ENCODE measurements around the gene DDX49.
A peak's percentile ranks its signal among the peaks of the same experiment; 100 is the strongest.

The DDX49 gene

DNA sequence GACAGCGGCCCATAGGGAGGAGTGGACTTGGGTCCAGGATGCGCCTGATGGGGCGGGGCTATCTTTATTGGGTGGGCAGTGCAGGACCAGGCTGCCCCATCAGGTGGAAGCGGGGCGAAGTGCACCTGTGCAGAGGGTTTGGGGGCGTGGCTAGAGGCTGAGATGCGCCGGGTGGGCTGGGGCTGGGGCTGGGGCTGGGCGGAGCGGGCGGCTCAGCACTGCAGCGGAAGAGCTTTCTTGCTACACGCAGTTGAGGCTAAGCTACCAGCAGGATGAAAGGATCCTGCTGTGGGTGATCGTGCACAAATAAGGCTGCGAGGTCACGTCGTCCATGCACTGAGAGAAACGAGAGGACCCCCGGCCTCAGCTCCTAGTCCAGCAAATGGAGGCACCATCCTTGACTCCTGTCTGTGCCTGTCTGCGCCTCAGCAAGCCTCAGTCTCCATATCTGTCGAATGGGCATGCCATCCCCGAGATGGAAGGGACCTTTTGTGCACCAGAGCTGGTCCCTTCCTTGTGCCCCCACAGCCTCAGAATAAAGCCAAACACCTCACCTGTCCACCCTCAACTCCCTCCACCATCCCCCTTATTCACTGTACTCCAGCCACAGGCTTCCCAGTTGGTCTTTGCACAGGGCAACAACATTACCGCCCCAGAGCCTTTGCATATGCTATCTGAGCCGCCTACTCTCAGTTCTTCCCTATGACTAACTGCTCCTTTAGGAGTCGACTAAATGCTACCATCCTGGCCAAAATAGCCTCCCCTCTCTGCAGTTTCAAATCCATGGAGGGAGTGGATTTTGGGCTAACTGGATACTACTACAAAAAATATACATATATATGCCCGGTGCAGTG lies 42.5 kb downstream of the DDX49 start:
- no peaks in the 10 kb centered on the region for H3K27me3 ChIP-seq

GRCh38 chr19:18964121-18964520 lies 44.6 kb downstream of the DDX49 start:
- H3K4me1 ChIP-seq: peaks cover 24 to 52% (median 37%) of the 10 kb centered on the region in 10 experiments
- TF ChIP-seq Cebpa-rat (IDR thresholded peaks at IDR 0.05): no peak

More for the DNA sequence above, 42.5 kb downstream of the DDX49 start:
- Histone ChIP-seq H3K9me3 (replicated peaks in 1 of 11) (no peaks in the 10 kb centered on the region), H3K4me1 (peaks cover 8 to 31% (median 16%) of the 10 kb centered on the region in 10 experiments), H3K9ac (no peak overlapping the region), H3K4me3 (no peak overlapping the region), H3K36me3 (no peaks in the 10 kb centered on the region), H4K20me1 (no peaks in the 10 kb centered on the region), H3K4me2 (peak overlapping the region in 1 of 11 experiments; percentile 2; a peak in 2 of 22 replicates), H3K27ac (no peak overlapping the region)
- no peak for TF ChIP-seq Cebpa-rat (IDR thresholded peaks at IDR 0.05)

GRCh38 chr19:18966307-18966706 lies 46.8 kb downstream of the DDX49 start:
- H3K36me3 ChIP-seq: no peaks in the 10 kb centered on the region
- no peak for TF ChIP-seq Cebpa-rat (IDR thresholded peaks at IDR 0.05)
- no peak overlapping the region for H3K4me3 ChIP-seq
- H3K27ac ChIP-seq: peak overlapping the region; percentile 82 to 96 (median 89)
- H4K20me1 ChIP-seq: no peaks in the 10 kb centered on the region
- peak overlapping the region in 7 of 11 experiments; percentile 63 to 85 (median 80); a peak in 11 of 22 replicates for H3K9ac ChIP-seq
- H3K4me2 ChIP-seq: peak overlapping the region; percentile 67 to 92 (median 84); a peak in 20 of 22 replicates
- peaks cover 0 to 10% (median 0%) of the 10 kb centered on the region in 11 experiments; a peak in 5 of 22 replicates for H3K9me3 ChIP-seq (replicated peaks in 1 of 11)
- peaks cover 29 to 73% (median 58%) of the 10 kb centered on the region in 10 experiments for H3K4me1 ChIP-seq
- no peaks in the 10 kb centered on the region for H3K27me3 ChIP-seq

More at GRCh38 chr19:18964121-18964520, 44.6 kb downstream of the DDX49 start:
- H4K20me1 ChIP-seq: no peaks in the 10 kb centered on the region
- H3K27me3 ChIP-seq: no peaks in the 10 kb centered on the region
- H3K9ac ChIP-seq: no peak overlapping the region
- no peak overlapping the region; a peak in 1 of 22 replicates for H3K27ac ChIP-seq
- no peaks in the 10 kb centered on the region for H3K36me3 ChIP-seq
- no peak overlapping the region for H3K4me2 ChIP-seq
- H3K4me3 ChIP-seq: no peak overlapping the region
- peaks cover 0 to 10% (median 0%) of the 10 kb centered on the region in 11 experiments; a peak in 5 of 22 replicates for H3K9me3 ChIP-seq (replicated peaks in 1 of 11)

- H3K36me3 ChIP-seq: no peaks in the 10 kb centered on the region
- TF ChIP-seq Cebpa-rat (IDR thresholded peaks at IDR 0.05): peak; percentile 34 to 88 (median 77); a peak in 17 of 22 replicates
- peak overlapping the region in 6 of 10 experiments; percentile 17 to 35 (median 30); a peak in 11 of 20 replicates for H3K4me3 ChIP-seq
- H3K9me3 ChIP-seq (replicated peaks in 1 of 11): peaks cover 0 to 10% (median 0%) of the 10 kb centered on the region in 11 experiments; a peak in 5 of 22 replicates
- H4K20me1 ChIP-seq: no peaks in the 10 kb centered on the region
- no peaks in the 10 kb centered on the region for H3K27me3 ChIP-seq
- peak overlapping the region; percentile 63 to 85 (median 77) for H3K9ac ChIP-seq
- peak overlapping the region; percentile 67 to 92 (median 84) for H3K4me2 ChIP-seq
- H3K27ac ChIP-seq: peak overlapping the region; percentile 82 to 96 (median 89)
- H3K4me1 ChIP-seq: peaks cover 35 to 86% (median 69%) of the 10 kb centered on the region in 10 experiments
These were observed 48.0 kb downstream of the DDX49 start for GRCh38 chr19:18967358-18968146.

DNA sequence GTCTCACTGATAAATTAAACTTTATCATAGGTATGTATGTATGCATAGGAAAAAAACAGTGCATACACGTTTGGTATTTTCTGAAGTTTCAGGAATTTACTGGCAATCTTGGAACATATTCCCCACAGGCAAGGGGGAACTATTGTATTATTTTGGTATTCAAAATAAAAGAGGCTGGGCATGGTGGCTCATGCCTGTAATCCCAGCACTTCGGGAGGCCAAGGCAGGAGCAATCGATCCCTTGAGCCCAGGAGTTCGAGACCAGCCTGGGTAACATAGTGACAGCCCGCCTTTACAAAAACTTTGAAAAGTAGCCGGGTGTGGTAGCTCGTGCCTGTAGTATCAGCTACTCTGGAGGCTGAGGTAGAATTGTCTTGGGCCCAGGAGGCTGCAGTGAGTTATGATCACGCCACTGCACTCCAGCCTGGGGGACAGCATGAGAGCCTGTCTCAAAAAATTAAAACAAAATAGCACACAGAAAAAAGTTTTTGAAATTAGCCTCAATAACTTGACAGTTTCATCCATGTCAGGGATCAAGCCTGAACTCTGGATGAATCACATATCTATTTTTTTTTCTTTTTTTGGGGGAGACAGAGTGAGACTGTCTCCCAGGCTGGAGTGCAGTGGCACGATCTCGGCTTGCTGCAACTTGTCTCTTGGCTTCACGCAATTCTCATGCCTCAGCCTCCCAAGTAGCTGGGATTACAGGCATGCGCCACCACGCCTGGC lies 50.6 kb downstream of the DDX49 start:
- Histone ChIP-seq H3K27ac (peak overlapping the region; percentile 44 to 96 (median 89)), H3K36me3 (no peaks in the 10 kb centered on the region), H3K4me3 (no peak overlapping the region), H3K9me3 (replicated peaks in 1 of 11) (peaks cover 0 to 10% (median 0%) of the 10 kb centered on the region in 11 experiments; a peak in 5 of 22 replicates), H3K4me1 (peaks cover 40 to 96% (median 81%) of the 10 kb centered on the region in 10 experiments), H3K9ac (peak overlapping the region in 10 of 11 experiments; percentile 34 to 67 (median 50); a peak in 15 of 22 replicates), H3K27me3 (no peaks in the 10 kb centered on the region), H4K20me1 (no peaks in the 10 kb centered on the region), H3K4me2 (peak overlapping the region; percentile 22 to 92 (median 68); a peak in 20 of 22 replicates)
- no peak for TF ChIP-seq Cebpa-rat (IDR thresholded peaks at IDR 0.05)

DNA sequence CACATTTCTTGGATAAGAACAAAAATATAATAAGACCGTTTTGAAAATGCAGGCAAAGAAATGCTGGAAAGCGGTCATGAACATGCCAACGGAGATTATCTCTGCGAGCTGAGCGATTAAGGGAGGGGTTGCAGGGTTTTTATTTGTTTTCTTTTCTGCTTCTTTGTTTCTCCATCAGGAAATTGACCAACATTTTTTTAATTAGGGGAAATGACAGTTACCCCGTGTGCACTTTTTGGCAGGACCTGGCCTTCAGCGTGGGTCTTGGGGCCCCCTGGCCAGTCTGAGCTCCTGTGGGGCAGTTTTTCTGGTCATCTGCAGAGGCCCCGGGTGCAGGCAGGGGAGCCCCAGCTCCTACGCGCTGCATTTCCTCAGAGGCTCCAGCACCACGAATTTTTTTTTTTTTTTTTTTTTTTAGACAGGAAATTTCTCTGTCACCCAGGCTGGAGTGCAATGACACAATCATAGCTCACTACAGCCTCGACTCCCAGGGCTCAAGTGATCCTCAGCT lies 52.8 kb downstream of the DDX49 start:
- H3K4me1 ChIP-seq: peaks cover 35 to 92% (median 77%) of the 10 kb centered on the region in 10 experiments
- H3K36me3 ChIP-seq: no peaks in the 10 kb centered on the region
- peak overlapping the region; percentile 22 to 71 (median 53); a peak in 19 of 22 replicates for H3K9ac ChIP-seq
- TF ChIP-seq Cebpa-rat (IDR thresholded peaks at IDR 0.05): no peak
- no peaks in the 10 kb centered on the region for H3K27me3 ChIP-seq
- H4K20me1 ChIP-seq: no peaks in the 10 kb centered on the region
- H3K4me2 ChIP-seq: peak overlapping the region; percentile 24 to 85 (median 79)
- H3K27ac ChIP-seq: peak overlapping the region; percentile 49 to 96 (median 87); a peak in 21 of 22 replicates
- peak overlapping the region in 1 of 10 experiments; percentile 5; a peak in 1 of 20 replicates for H3K4me3 ChIP-seq
- peaks cover 0 to 10% (median 0%) of the 10 kb centered on the region in 11 experiments; a peak in 5 of 22 replicates for H3K9me3 ChIP-seq (replicated peaks in 1 of 11)

DNA sequence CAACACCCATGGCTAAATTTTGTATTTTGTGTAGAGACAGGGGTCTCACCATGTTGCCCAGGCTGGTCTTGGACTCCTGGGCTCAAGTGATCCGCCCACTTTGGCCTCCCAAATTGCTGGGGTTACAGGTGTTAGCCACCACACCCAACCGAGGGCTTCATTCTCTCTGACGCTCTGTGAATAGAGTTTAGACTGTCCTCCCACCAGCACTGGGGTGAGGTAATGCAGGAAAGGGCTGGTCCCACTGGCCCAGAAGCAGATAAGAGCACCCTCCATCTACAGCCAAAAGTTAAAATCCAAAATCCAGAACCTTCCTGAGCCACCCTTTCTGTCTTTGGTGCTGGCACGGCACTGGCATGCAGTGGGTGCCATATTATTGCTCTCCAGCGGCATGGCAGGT lies 53.3 kb downstream of the DDX49 start:
- no peaks in the 10 kb centered on the region for H3K36me3 ChIP-seq
- peaks cover 35 to 92% (median 77%) of the 10 kb centered on the region in 10 experiments for H3K4me1 ChIP-seq
- H3K27me3 ChIP-seq: no peaks in the 10 kb centered on the region
- H3K4me3 ChIP-seq: no peak overlapping the region
- H3K9me3 ChIP-seq (replicated peaks in 1 of 11): peaks cover 0 to 10% (median 0%) of the 10 kb centered on the region in 11 experiments; a peak in 5 of 22 replicates
- H4K20me1 ChIP-seq: no peaks in the 10 kb centered on the region
- peak overlapping the region; percentile 34 to 96 (median 87); a peak in 21 of 22 replicates for H3K27ac ChIP-seq
- peak overlapping the region; percentile 24 to 85 (median 79) for H3K4me2 ChIP-seq
- TF ChIP-seq Cebpa-rat (IDR thresholded peaks at IDR 0.05): no peak
- peak overlapping the region in 10 of 11 experiments; percentile 22 to 71 (median 54); a peak in 16 of 22 replicates for H3K9ac ChIP-seq

DNA sequence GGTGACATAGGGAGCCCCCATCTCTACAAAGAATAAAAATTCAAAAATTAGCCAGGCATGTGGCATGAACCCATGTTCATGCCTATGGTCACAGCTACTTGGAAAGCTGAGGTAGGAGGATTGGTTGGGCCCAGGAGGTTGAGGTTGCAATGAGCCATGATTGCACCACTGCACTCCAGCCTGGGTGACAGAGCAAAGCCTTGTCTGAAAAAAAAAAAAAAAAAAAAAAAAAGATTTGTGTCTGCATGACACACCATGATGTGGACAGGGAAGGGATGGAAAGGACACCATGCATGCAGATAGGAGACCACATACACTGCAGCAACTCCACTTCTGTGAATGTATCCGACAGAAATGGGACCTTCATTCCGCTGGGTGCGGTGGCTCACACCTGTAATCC lies 55.5 kb downstream of the DDX49 start:
- TF ChIP-seq Cebpa-rat (IDR thresholded peaks at IDR 0.05): no peak

More for the DNA sequence above, 55.5 kb downstream of the DDX49 start:
- Histone ChIP-seq H4K20me1 (no peaks in the 10 kb centered on the region), H3K9ac (no peak overlapping the region), H3K36me3 (no peaks in the 10 kb centered on the region), H3K27me3 (no peaks in the 10 kb centered on the region), H3K27ac (peak overlapping the region in 1 of 11 experiments; percentile 34; a peak in 2 of 22 replicates), H3K4me2 (peak overlapping the region in 5 of 11 experiments; percentile 10 to 37 (median 19); a peak in 5 of 22 replicates), H3K4me3 (no peak overlapping the region), H3K4me1 (peaks cover 39 to 82% (median 69%) of the 10 kb centered on the region in 10 experiments), H3K9me3 (replicated peaks in 1 of 11) (no peaks in the 10 kb centered on the region)
